Lung (tissue), 12 donors: ENCODE results near the gene ZDHHC1. TPM values are rescaled to one million over a fixed set of nuclear protein-coding genes. Genes with fewer than 3 reads are reported as not detected.

Experiments
- ATAC-seq: fragments of 200-7000 bp; cut with Tn5 transposase; one replicate; pipeline ENCODE4 v1.9.1; 2020; ENCODE audit warnings: moderate number of reproducible peaks; ENCODE audit not compliant: insufficient read depth, low FRiP score
- DNase-seq, 3 donors: peaks; one replicate each; pipeline ENCODE4 v3.0.0-alpha.2; 2013 to 2017
- H3K27ac ChIP-seq, 2 donors: one replicate each; pipeline ENCODE4 v1.5.1; 2013; ENCODE audit warnings: mild to moderate bottlenecking in 2 of 2, moderate library complexity in 2 of 2, control low read depth in 1 of 2, inconsistent platforms in 1 of 2, low read depth in 1 of 2, low read length in 1 of 2
- H3K27me3 ChIP-seq, 3 donors: one replicate each; pipeline ENCODE4 v1.5.1; 2013; ENCODE audit warnings: low read length in 2 of 3; ENCODE audit not compliant: control insufficient read depth in 3 of 3, insufficient read depth in 3 of 3
- H3K36me3 ChIP-seq, 4 donors: one replicate each; pipeline ENCODE4 v1.5.1; 2013; ENCODE audit warnings: low read length in 4 of 4, mild to moderate bottlenecking in 1 of 4, moderate library complexity in 1 of 4; ENCODE audit not compliant: control insufficient read depth in 4 of 4, insufficient read depth in 4 of 4
- H3K4me1 ChIP-seq, 5 donors: one replicate each; pipeline ENCODE4 v1.5.1; 2013; ENCODE audit warnings: low read length in 5 of 5, mild to moderate bottlenecking in 2 of 5, moderate library complexity in 1 of 5; ENCODE audit not compliant: control insufficient read depth in 5 of 5, insufficient read depth in 5 of 5
- H3K4me3 ChIP-seq: one replicate; pipeline ENCODE4 v1.5.1; 2013; ENCODE audit warnings: mild to moderate bottlenecking, control low read depth, moderate library complexity
- H3K9ac ChIP-seq, 2 donors: one replicate each; pipeline ENCODE4 v1.5.1; 2013; ENCODE audit warnings: low read length in 2 of 2, control low read depth in 1 of 2; ENCODE audit not compliant: insufficient read depth in 1 of 2
- H3K9me3 ChIP-seq, 4 donors: one replicate each; pipeline ENCODE4 v1.5.1; 2013; ENCODE audit warnings: low read length in 3 of 4, mild to moderate bottlenecking in 1 of 4, moderate library complexity in 1 of 4; ENCODE audit not compliant: control insufficient read depth in 4 of 4, insufficient read depth in 3 of 4
- WGBS, 2 donors: extraction: QIAGEN DNeasy Blood & Tissue Kit; methylation state at CpG; one replicate each; pipeline ENCODE4 v1.1.7; 2013; 5-methylcytosine and 5-hydroxymethylcytosine counted together
- polyA plus RNA-seq, 2 donors: library from polyadenylated mRNA; stranded (reverse); fragments of 200-250 nt; gene quantifications; one replicate each; pipeline ENCODE4 v1.2.1, GENCODE V29; 2013
- total RNA-seq, 2 donors: library from RNA; depleted of rRNA in 1 of 2; stranded (reverse); fragments of >200 nt in 1 of 2; gene quantifications; one replicate each; pipeline ENCODE4 v1.2.1, GENCODE V29; 2014 to 2021
- TF ChIP-seq, protein P1 (sequence below): IDR thresholded peaks from 2 replicates; pipeline ENCODE4 v1.5.1; 2012; ENCODE audit warnings: mild to moderate bottlenecking; ENCODE audit errors: control extremely low read depth, extremely low read depth
- donor health status: control.
- donor health status: control.
- donor health status: Bipolar disorder and iron deficiency.
- donor health status: healthy.
- donor health status: DM: yes; HTN: yes; CAD: no.

The ZDHHC1 gene
- total and polyA plus RNA-seq, 4 donors: 10.9 to 31.8 (median 21.2) TPM

DNA sequence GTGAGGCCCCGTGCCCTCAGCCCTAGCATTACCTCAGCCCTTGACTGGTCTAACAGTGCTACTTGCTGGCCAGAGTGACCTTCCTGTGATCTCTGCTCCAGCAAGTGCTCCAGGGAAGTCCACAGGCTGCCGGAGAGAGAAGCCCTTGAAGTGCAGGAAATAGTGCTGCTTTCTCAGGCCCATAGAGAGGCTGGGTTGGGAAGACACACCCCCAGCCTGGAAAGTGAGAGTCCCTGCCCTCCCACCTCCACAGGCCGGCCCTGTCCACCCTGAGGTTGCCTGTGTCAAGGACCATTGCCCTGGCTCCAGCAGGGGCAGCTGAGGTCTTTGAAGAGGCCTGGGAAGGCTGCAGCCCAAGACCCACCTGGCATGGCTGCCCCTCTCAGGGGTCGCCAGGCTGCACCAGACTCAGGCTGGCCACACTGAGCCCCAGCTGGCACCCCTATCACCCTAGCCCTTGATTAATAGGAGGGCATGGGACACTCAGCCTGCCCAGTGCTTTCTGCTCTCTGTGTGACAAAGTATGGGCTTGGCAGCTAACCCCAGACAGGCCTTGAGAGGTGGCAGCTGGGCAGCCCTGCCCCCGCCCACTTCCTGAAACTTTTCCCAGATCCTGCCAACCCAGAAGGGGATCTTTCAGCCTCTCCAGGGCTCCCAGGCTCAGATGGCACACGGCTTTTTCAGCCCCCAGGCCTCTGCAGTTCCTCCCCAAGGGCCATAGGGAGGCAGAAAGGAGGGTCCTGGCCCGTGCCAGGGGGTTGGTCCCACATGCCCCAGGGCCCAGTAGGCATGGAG, 43.0 kb upstream of the ZDHHC1 start:
- peak; percentile 82 for ATAC-seq
- no peak overlapping the region for H3K4me3 ChIP-seq
- WGBS, 2 donors: 41 to 65% methylated on average over 7 of the region's 7 CpGs
- H3K9ac ChIP-seq: no peak overlapping the region
- peaks cover 12 to 62% (median 28%) of the 10 kb centered on the region in 5 donors for H3K4me1 ChIP-seq
- TF ChIP-seq, protein P1, sequence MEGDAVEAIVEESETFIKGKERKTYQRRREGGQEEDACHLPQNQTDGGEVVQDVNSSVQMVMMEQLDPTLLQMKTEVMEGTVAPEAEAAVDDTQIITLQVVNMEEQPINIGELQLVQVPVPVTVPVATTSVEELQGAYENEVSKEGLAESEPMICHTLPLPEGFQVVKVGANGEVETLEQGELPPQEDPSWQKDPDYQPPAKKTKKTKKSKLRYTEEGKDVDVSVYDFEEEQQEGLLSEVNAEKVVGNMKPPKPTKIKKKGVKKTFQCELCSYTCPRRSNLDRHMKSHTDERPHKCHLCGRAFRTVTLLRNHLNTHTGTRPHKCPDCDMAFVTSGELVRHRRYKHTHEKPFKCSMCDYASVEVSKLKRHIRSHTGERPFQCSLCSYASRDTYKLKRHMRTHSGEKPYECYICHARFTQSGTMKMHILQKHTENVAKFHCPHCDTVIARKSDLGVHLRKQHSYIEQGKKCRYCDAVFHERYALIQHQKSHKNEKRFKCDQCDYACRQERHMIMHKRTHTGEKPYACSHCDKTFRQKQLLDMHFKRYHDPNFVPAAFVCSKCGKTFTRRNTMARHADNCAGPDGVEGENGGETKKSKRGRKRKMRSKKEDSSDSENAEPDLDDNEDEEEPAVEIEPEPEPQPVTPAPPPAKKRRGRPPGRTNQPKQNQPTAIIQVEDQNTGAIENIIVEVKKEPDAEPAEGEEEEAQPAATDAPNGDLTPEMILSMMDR: no peak
- peaks cover 0 to 11% (median 0%) of the 10 kb centered on the region in 4 donors for H3K36me3 ChIP-seq
- peak overlapping the region; percentile 24 to 78 for H3K27ac ChIP-seq
- no peak for DNase-seq
- H3K9me3 ChIP-seq: no peaks in the 10 kb centered on the region
- H3K27me3 ChIP-seq: no peaks in the 10 kb centered on the region

DNA sequence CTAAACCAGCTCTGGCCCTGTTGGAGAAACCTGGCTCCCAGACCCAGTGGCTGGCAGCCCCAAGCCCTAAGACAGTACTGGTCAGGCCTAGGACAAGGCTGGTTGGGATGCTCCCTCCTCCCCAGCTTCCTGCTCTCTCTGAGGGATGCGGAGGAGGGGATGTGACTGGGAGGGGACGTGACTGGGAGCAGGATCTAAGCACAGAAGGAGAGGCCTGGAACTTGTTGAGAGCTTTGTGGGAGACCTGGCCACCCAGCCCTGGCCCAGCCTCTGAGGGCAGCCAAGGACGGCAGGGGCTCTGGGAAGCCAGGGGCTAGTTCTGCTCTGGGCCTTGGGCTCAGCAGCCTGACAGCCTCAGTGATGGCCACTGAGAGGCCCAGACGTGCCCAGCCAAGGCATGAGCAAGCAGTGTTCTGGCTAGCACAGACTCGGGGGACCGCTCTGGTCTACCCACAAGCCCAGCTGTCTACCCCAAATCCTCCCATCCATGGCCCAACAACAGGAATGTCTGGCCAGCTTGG, 41.9 kb upstream of the ZDHHC1 start:
- Histone ChIP-seq H3K4me3 (no peak overlapping the region), H3K27me3 (no peaks in the 10 kb centered on the region), H3K27ac (peak overlapping the region in 1 of 2 donors; percentile 78), H3K36me3 (peaks cover 0 to 16% (median 1%) of the 10 kb centered on the region in 4 donors), H3K9me3 (no peaks in the 10 kb centered on the region), H3K9ac (no peak overlapping the region), H3K4me1 (peaks cover 12 to 67% (median 28%) of the 10 kb centered on the region in 5 donors)
- TF ChIP-seq, protein P1: no peak
- ATAC-seq (no peak), DNase-seq (peak in 2 of 3 donors; percentile 42 to 59)
- WGBS, 2 donors: 84 to 89% methylated on average over 6 of the region's 6 CpGs

DNA sequence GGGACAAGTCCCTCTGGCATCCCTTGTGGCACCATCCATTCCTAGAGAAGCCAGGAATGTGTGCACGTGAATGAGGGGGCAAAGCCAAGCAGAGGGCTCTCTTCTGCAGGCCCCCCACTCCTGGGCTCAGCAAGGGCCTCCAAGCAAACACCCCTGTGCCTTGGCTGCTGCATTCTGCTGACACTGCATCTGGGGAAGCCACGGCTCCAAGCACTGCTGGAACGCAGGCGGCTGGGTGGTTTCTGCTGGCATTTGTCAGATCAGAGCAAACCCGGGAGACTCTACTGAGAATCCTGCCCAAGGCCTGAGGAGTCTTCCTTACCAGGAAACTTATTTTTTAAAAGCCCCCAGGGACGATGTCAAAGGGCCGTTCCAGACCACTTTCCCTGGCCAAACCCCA, 41.3 kb upstream of the ZDHHC1 start:
- no peak overlapping the region for H3K9ac ChIP-seq

More for the DNA sequence above, 41.3 kb upstream of the ZDHHC1 start:
- peak overlapping the region in 1 of 2 donors; percentile 78 for H3K27ac ChIP-seq
- ATAC-seq (no peak), DNase-seq (peak in 2 of 3 donors; percentile 43 to 57)
- TF ChIP-seq, protein P1: no peak
- peaks cover 12 to 64% (median 28%) of the 10 kb centered on the region in 5 donors for H3K4me1 ChIP-seq
- no peaks in the 10 kb centered on the region for H3K9me3 ChIP-seq
- H3K4me3 ChIP-seq: no peak overlapping the region
- H3K36me3 ChIP-seq: peaks cover 0 to 22% (median 4%) of the 10 kb centered on the region in 4 donors
- WGBS, 2 donors: 77 to 94% methylated on average over 7 of the region's 7 CpGs
- no peaks in the 10 kb centered on the region for H3K27me3 ChIP-seq
